Stimulated activated CD8-positive, alpha-beta memory T cell treated with anti-CD3 and anti-CD28 coated beads, Interleukin-4, amount 100 ng/mL, for 4 hours (primary cell): ENCODE results near the gene OAS2.

Source experiments
- DNase-seq, 2 donors: peaks; one replicate each; pipeline ENCODE4 v3.0.0-alpha.2; 2020; ENCODE audit warnings: low read depth in 2 of 2, low spot score in 1 of 2

OAS2 gene

DNA sequence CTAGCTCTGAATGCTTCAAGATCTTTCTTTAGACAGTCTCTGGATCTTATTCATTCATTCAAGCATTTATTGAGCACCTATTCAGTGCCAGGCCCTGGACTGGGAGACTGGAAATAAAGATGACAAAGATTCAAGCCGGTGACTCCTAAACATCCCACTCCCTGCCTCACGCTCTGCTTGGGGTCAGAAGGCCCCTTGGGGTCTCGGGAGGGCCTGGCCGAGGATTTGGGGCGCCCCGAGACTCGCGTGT, 78.0 kb downstream of the OAS2 start:
- no peak for DNase-seq

DNA sequence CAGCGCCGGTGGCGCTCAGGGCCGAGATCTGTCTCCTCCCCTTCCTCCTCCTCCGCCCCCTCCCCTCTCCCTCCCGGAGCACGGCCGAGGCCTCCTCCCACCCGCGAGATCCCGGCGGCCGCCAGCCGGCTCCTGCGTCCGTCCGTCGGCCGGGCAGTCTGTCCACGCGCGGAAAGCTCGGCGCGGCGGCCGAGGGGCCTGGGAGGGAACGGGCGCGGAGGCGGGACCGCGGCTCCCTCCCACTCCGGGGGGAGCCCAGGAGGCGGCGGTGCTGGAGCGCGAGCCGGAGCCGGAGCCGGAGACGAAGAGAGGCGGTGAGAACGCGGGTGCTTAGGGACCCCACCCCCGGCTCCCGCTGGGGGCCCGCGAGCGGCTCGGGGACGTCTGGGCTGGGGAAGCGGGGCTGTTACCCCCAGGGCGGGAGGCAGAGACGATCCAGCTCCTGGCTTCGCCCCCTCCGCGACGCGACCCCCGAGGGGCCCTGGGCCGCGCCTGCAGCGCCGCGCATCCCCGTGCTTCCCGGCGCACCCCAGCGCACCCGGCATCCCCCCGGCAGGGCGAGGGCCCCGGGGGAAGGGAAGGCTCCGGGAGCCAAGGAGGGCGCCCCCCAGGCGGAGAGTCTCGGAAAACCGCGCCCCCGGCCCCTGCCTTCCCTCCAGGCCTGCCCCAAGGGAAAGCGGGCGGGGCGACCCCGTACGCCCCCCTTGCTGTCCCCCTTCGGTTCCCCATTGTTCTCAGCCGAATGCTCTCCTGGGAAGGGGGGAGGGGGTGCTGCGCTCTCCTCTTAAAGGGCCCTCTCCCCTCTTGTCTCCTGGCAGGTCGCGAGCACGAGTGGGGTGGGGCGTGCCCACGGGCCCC, 78.5 kb downstream of the OAS2 start, which contains the start of gene DTX1:
Gene DTX1 (plus strand): TSS at position 100 of the 858 bp plus-strand sequence. CDS start 1,463 bp downstream, outside the sequence.
- no peak for DNase-seq

DNA sequence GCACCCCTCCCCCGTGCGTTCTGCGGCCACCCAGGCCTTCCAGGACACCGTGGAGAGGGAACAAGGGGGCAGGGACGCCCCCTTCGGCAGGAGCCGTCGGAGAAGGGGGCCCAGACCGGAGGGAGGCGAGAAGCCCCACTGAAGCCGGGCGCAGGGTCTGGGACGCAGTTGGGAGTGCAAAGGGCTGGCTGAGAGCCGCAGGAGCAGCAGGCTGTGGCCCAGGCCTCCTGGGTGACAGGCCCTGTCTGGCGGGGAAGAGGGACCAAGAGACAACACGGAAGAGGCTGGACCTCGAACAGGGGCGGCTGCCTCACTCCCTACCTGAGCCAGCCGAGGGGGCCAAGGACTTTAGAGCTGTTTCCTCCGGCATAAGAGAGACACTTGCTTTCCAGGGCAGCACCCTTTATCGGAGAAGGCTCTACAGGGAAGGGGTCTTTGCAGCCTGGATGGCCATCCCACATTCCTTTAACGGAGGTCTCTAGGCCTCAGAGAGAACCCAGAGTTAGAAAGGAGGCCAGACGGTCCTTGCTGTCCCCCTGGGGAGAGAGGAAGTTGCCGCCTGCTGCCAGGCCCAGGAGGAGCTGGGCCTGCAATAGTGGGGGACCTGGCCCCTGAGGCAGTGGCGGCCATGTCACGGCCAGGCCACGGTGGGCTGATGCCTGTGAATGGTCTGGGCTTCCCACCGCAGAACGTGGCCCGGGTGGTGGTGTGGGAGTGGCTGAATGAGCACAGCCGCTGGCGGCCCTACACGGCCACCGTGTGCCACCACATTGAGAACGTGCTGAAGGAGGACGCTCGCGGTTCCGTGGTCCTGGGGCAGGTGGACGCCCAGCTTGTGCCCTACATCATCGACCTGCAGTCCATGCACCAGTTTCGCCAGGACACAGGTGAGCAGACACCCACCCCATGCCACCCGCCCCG, 79.5 kb downstream of the OAS2 start:
- no peak for DNase-seq

DNA sequence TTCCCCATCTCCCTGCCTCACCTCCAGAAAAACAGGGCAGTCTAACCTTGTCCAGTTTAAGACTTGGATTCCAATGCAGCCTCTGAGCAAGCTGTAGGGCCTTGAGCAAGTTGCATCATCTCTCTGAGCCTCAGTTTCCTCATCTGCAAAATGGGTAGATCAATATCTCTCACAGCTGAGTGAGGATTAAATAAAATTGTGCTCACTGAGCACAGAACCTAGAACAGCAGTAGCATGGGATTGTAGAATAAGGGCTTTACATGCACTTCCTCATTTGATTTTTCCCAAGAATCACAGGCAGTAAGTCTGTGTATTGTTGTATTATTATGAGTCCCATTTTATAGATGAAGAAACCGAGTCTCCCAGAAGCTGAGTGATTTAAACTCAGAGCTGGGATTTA, 80.2 kb downstream of the OAS2 start:
- no peak for DNase-seq

DNA sequence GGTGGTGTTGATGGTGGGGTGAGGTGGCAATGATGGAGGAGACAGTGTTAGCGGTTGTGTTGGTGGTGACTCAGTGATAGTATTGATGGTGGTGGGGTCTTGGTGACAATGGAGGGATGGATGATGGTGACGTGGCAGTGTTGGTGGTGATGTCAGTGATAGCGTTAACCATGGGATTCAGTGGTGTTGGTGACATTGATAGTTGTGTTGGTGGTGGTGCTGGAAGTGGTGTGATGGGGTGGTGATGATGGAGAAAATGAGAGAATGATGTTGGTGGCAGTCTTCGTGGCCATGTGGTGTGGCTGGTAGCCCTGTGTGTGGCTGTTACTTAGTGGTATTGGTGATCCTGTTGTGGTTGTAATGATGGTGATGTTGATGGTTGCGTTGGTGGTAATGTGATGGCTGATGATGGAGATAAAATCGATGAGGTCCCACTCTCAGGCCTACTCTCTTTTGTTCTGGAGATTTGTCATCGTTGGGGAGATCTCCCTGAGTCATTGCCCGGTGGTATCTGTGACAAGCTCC, 80.8 kb downstream of the OAS2 start:
- DNase-seq = no peak

DNA sequence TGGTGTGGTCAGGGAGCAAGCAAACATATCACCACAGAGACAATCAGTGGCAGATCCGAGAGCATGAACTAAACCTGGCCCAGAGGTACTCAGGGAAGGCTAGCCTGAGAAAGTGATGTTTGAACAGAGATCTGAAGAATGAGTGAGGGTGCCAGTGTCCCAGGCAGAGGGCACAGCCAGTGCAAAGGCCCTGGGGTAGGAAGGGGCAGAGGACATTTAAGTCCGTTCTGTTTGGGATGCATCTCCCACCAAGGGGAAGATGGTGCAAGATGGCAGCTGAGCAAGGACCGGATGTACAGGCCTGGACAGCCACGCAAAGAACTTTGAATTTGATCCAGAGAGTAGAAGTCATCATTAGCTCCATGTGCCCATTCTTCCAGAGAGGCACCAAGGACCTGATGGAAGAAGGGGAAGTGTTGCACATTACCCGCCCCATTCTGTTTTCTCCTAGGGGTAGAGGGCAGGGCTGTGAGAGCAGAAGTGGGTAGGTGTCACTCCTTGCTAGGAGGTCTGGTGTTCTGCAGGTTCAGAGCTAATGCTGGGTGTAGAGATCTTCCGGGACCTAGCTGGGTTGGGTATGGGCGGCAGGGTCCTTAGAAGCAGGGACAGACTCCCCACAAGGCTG, 82.1 kb downstream of the OAS2 start:
- no peak for DNase-seq

DNA sequence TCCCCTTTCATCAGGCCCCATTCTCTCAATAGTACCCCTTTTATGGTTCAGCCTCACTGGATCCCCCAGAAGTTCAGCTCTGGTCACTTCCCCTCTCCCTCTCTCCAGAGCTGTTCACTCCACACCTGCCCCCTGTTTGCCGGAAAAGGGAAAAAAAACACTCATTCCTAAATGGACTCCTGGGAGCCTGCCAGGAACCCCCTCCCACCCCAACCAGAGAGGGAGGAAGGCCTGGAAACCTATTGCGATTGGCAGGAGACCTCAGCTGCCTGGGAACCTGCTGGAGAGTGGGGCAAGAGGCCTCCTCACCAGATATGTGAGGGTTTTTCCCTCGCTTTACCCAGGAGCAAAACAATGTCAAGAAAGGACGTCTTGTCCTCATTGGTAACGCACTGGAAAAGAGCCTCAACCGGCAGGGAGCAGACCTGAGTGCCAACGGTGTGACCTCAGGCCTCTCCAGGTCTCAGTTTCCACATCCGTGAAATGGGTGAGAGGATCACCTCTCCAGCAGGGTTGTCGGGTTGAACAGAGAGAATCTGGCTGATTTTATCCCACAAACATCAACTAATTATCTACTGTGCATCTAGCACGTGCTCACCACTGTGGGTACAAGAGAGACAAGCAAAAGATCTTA, 82.9 kb downstream of the OAS2 start:
- no peak for DNase-seq
